ENCODE results near the gene STK10.

GRCh38 chr5:172142709-172143215, 45.3 kb downstream of the STK10 start:
- TF ChIP-seq RARB (CRISPR knock-in tag; IDR thresholded peaks at IDR 0.05) (no peak), ZFP3 (CRISPR knock-in tag; IDR thresholded peaks at IDR 0.05) (no peak), PATZ1 (CRISPR knock-in tag; IDR thresholded peaks at IDR 0.05; ENCODE audit: borderline replicate concordance) (no peak), ZNF565 (CRISPR knock-in tag; conservative IDR thresholded peaks at IDR 0.05; ENCODE audit: low read depth) (no peak), CSDC2 (CRISPR knock-in tag; IDR thresholded peaks at IDR 0.05) (no peak), ZFP30 (CRISPR knock-in tag; IDR thresholded peaks at IDR 0.05) (no peak), ARNTL (CRISPR knock-in tag; IDR thresholded peaks at IDR 0.05; ENCODE audit: borderline replicate concordance, low read depth) (no peak), TCF4 (CRISPR knock-in tag; IDR thresholded peaks at IDR 0.05; ENCODE audit: borderline replicate concordance) (no peak), ZNF70 (CRISPR knock-in tag; IDR thresholded peaks at IDR 0.05) (no peak)
